IMR-90 (cell line): ENCODE measurements around the gene PIAS4. TPM values are rescaled to one million over a fixed set of nuclear protein-coding genes. Genes with fewer than 3 reads are reported as not detected.

Experiments
- ATAC-seq: fragments of 200-7000 bp; cut with Tn5 transposase; 2 replicates; pipeline ENCODE4 v1.9.1; 2020; ENCODE audit warnings: low read depth, mild to moderate bottlenecking, moderate library complexity
- BruUV-seq: library from RNA; stranded (reverse); fragments of 400-500 nt; replicated peaks from 2 replicates; lab custom pipeline; 2021; lab: Mats Ljungman, UMichigan
- CTCF ChIA-PET: fragments of 300-600 bp; formaldehyde crosslinking; extraction: SDS; loops from one replicate; lab custom pipeline; 2021; ENCODE audit warnings: antibody characterized with exemption; lab: Yijun Ruan, JAX
- POLR2A ChIA-PET: fragments of 300-600 bp; sonication (Branson Sonifier 250); formaldehyde crosslinking; loops from one replicate; lab custom pipeline; 2022; ENCODE audit warnings: antibody characterized with exemption; ENCODE audit not compliant: unreplicated experiment; lab: Charles Lee
- DNase-seq: peaks from one replicate; pipeline ENCODE4 v3.0.0; 2013
- H2AFZ ChIP-seq: replicated peaks from 2 replicates; pipeline ENCODE3; 2013; ENCODE audit warnings: low read length, mild to moderate bottlenecking; ENCODE audit not compliant: poor library complexity
- H2AK5ac ChIP-seq: 2 replicates; pipeline ENCODE4 v1.6.1; 2013; ENCODE audit warnings: low read depth, low read length, inconsistent platforms
- H2AK9ac ChIP-seq: replicated peaks from 2 replicates; pipeline ENCODE3; 2013; ENCODE audit warnings: mild to moderate bottlenecking, low read depth, low read length, moderate library complexity; ENCODE audit not compliant: poor library complexity
- H2BK120ac ChIP-seq: 2 replicates; pipeline ENCODE4 v1.6.1; 2013; ENCODE audit warnings: low read depth, low read length, inconsistent platforms
- H2BK15ac ChIP-seq: 3 replicates; pipeline ENCODE4 v1.6.1; 2013; ENCODE audit warnings: low read depth, low read length, inconsistent platforms
- H2BK20ac ChIP-seq: 2 replicates; pipeline ENCODE4 v1.6.1; 2013; ENCODE audit warnings: low read depth, mild to moderate bottlenecking, inconsistent platforms, low read length, moderate library complexity
- H2BK5ac ChIP-seq: 2 replicates; pipeline ENCODE4 v1.6.1; 2013; ENCODE audit warnings: mild to moderate bottlenecking, low read depth, low read length, inconsistent platforms; ENCODE audit not compliant: poor library complexity, severe bottlenecking
- H3K14ac ChIP-seq: replicated peaks from 2 replicates; pipeline ENCODE4 v1.6.1; 2013; ENCODE audit warnings: low read depth, low read length, inconsistent platforms
- H3K18ac ChIP-seq: 2 replicates; pipeline ENCODE4 v1.6.1; 2013; ENCODE audit warnings: low read depth, low read length, control low read depth
- H3K23ac ChIP-seq: 2 replicates; pipeline ENCODE4 v1.6.1; 2013; ENCODE audit warnings: low read depth, low read length, inconsistent platforms
- H3K27ac ChIP-seq: 2 replicates; pipeline ENCODE4 v1.5.1; 2013; ENCODE audit warnings: mild to moderate bottlenecking, control low read depth, low read length; ENCODE audit not compliant: insufficient read depth
- H3K27me3 ChIP-seq: 2 replicates; pipeline ENCODE4 v1.6.1; 2013; ENCODE audit warnings: low read length; ENCODE audit not compliant: control insufficient read depth, insufficient read depth
- H3K36me3 ChIP-seq: 2 replicates; pipeline ENCODE4 v1.6.1; 2013; ENCODE audit warnings: low read length, mixed read lengths; ENCODE audit not compliant: control insufficient read depth, insufficient read depth
- H3K4ac ChIP-seq: 2 replicates; pipeline ENCODE4 v1.6.1; 2013; ENCODE audit warnings: low read depth, low read length, inconsistent platforms
- H3K4me1 ChIP-seq: 2 replicates; pipeline ENCODE4 v1.6.1; 2013; ENCODE audit warnings: low read length, mixed read lengths; ENCODE audit not compliant: control insufficient read depth, insufficient read depth
- H3K4me2 ChIP-seq: 2 replicates; pipeline ENCODE4 v1.6.1; 2013; ENCODE audit warnings: low read depth, mild to moderate bottlenecking, control low read depth, low read length, moderate library complexity
- H3K4me3 ChIP-seq: 2 replicates; pipeline ENCODE4 v1.5.1; 2013; ENCODE audit warnings: low read depth, mild to moderate bottlenecking, control low read depth, low read length, moderate library complexity; ENCODE audit not compliant: insufficient read depth
- H3K56ac ChIP-seq: 2 replicates; pipeline ENCODE4 v1.6.1; 2013; ENCODE audit warnings: low read length, inconsistent platforms; ENCODE audit not compliant: insufficient read depth; ENCODE audit errors: extremely low read depth
- H3K79me1 ChIP-seq, 2 experiments: 2 replicates each; pipeline ENCODE4 v1.6.1; 2013; ENCODE audit warnings: low read length in 2 of 2, inconsistent platforms in 1 of 2, low read depth in 1 of 2
- H3K9ac ChIP-seq: 2 replicates; pipeline ENCODE4 v1.6.1; 2013; ENCODE audit warnings: low read depth, low read length, control low read depth
- H3K9me1 ChIP-seq: 2 replicates; pipeline ENCODE4 v1.6.1; 2013; ENCODE audit warnings: low read length, inconsistent platforms; ENCODE audit not compliant: insufficient read depth
- H3K9me3 ChIP-seq: 2 replicates; pipeline ENCODE4 v1.6.1; 2013; ENCODE audit warnings: low read length; ENCODE audit not compliant: control insufficient read depth, insufficient read depth
- H4K20me1 ChIP-seq: 2 replicates; pipeline ENCODE4 v1.6.1; 2013; ENCODE audit warnings: low read length, inconsistent platforms; ENCODE audit not compliant: insufficient read depth
- H4K5ac ChIP-seq: 2 replicates; pipeline ENCODE4 v1.6.1; 2013; ENCODE audit warnings: mild to moderate bottlenecking, low read depth, low read length, control low read depth
- H4K8ac ChIP-seq, 2 experiments: 2 replicates each; pipeline ENCODE4 v1.6.1; 2013; ENCODE audit warnings: low read depth in 2 of 2, low read length in 2 of 2, control low read depth in 1 of 2, inconsistent platforms in 1 of 2
- H4K91ac ChIP-seq: 2 replicates; pipeline ENCODE4 v1.6.1; 2013; ENCODE audit warnings: low read depth, low read length, inconsistent platforms; ENCODE audit not compliant: insufficient read depth
- BHLHE40 ChIP-seq: fragments of 150-350 bp; IDR thresholded peaks from 2 replicates; pipeline ENCODE4 v1.6.1; 2016; ENCODE audit warnings: mild to moderate bottlenecking, low read depth, low read length
- CEBPB ChIP-seq: IDR thresholded peaks from 2 replicates; pipeline ENCODE4 v1.6.1; 2012; ENCODE audit warnings: low read depth, low read length, improper control_type of control experiment
- CHD1 ChIP-seq: IDR thresholded peaks from 2 replicates; pipeline ENCODE4 v1.6.1; 2012; ENCODE audit warnings: low read depth, low read length, improper control_type of control experiment
- ELK1 ChIP-seq: fragments of 150-350 bp; IDR thresholded peaks from 2 replicates; pipeline ENCODE4 v1.6.1; 2016; ENCODE audit warnings: low read depth, mild to moderate bottlenecking, low read length, moderate library complexity, borderline replicate concordance
- MAFK ChIP-seq: IDR thresholded peaks from 2 replicates; pipeline ENCODE4 v1.6.1; 2012; ENCODE audit warnings: low read depth, low read length, improper control_type of control experiment
- MXI1 ChIP-seq: IDR thresholded peaks from 2 replicates; pipeline ENCODE4 v1.6.1; 2012; ENCODE audit warnings: low read depth, mild to moderate bottlenecking, low read length, moderate library complexity, borderline replicate concordance
- NFE2L2 ChIP-seq: fragments of 150-350 bp; IDR thresholded peaks from 2 replicates; pipeline ENCODE4 v1.6.1; 2016; ENCODE audit warnings: low read depth, mild to moderate bottlenecking, low read length
- RAD21 ChIP-seq: IDR thresholded peaks from 2 replicates; pipeline ENCODE4 v1.6.1; 2012; ENCODE audit warnings: low read length, improper control_type of control experiment
- RCOR1 ChIP-seq: IDR thresholded peaks from 2 replicates; pipeline ENCODE4 v1.6.1; 2012; ENCODE audit warnings: mild to moderate bottlenecking, low read length, improper control_type of control experiment; ENCODE audit not compliant: insufficient replicate concordance
- RFX5 ChIP-seq: IDR thresholded peaks from 2 replicates; pipeline ENCODE4 v1.8.0; 2012; ENCODE audit warnings: low read depth, mild to moderate bottlenecking, low read length, moderate library complexity
- SMC3 ChIP-seq: fragments of 150-350 bp; IDR thresholded peaks from 2 replicates; pipeline ENCODE4 v1.6.1; 2016; ENCODE audit warnings: low read depth, mild to moderate bottlenecking, antibody characterized with exemption, low read length, moderate library complexity
- USF2 ChIP-seq: fragments of 150-350 bp; IDR thresholded peaks from 2 replicates; pipeline ENCODE4 v1.6.1; 2017; ENCODE audit warnings: mild to moderate bottlenecking, antibody characterized with exemption, low read length, low read depth
- WGBS, 2 experiments: methylation state at CpG; one replicate each; pipeline versions ENCODE4 v1.1.5 to v1.1.7; 2013; ENCODE audit warnings: missing lambda C conversion rate in 2 of 2; ENCODE audit not compliant: insufficient read length in 1 of 2; ENCODE audit errors: extremely low coverage in 2 of 2; 5-methylcytosine and 5-hydroxymethylcytosine counted together
- dilution Hi-C: fragments of 300-500 bp; cut with HindIII; formaldehyde crosslinking; loops from one replicate; pipeline ENCODE4 v1.14.3; 2018; ENCODE audit warnings: low sequenced_read_pairs; ENCODE audit not compliant: unreplicated experiment
- in situ Hi-C: fragments of 300-500 bp; cut with MboI; formaldehyde crosslinking; loops from 3 replicates; pipeline ENCODE4 v1.14.3; 2019; ENCODE audit warnings: low sequenced_read_pairs, inconsistent platforms, mixed read lengths
- intact Hi-C: fragments of 100-400 bp; cut with micrococcal nuclease; formaldehyde crosslinking; loops from 2 replicates; pipeline ENCODE4 v1.10.0; 2022
- polyA plus RNA-seq, 3 experiments: library from polyadenylated mRNA; depleted of rRNA; stranded (reverse); fragments of >200 nt; gene quantifications; 2 replicates each; pipeline ENCODE4 v1.2.3, GENCODE V29; 2012; ENCODE audit warnings: low replicate concordance in 1 of 3
- total RNA-seq: library from RNA; depleted of rRNA; stranded (reverse); fragments of >200 nt; gene quantifications from 2 replicates; pipeline ENCODE4 v1.2.3, GENCODE V29; 2012

Gene PIAS4
- total and polyA plus RNA-seq, 2 of the 4 experiments (the other 2 are of a cell fraction), result 12.1 to 13.6 TPM

- no peak overlapping the region for H4K8ac ChIP-seq
- H3K36me3 ChIP-seq, result peaks cover 63% of the 10 kb centered on the region
- no peak overlapping the region for H3K56ac ChIP-seq
- H3K18ac ChIP-seq, result no peak overlapping the region
- no peak overlapping the region for H2BK20ac ChIP-seq
- no peak overlapping the region for H3K4ac ChIP-seq
- H2AK5ac ChIP-seq, result no peak overlapping the region
- no peak overlapping the region for H3K14ac ChIP-seq
- H3K9ac ChIP-seq, result no peak overlapping the region
- WGBS, 2 experiments, result 96% methylated on average over 36 of the region's 54 CpGs; no CpG with 5 or more reads in 1 of the 2 experiments
- CTCF ChIA-PET, result no interaction called here
- no peak overlapping the region for H4K91ac ChIP-seq
- H4K20me1 ChIP-seq, result peaks cover 46% of the 10 kb centered on the region
- H3K27ac ChIP-seq, result no peak overlapping the region
- no TSS peak for BruUV-seq
- no peak overlapping the region for H4K5ac ChIP-seq
- dilution Hi-C loops, result no loop called here
- DNase-seq (no peak), ATAC-seq (no peak)
- no peaks in the 10 kb centered on the region for H3K4me1 ChIP-seq
- no peak overlapping the region for H2AFZ ChIP-seq
- no peaks in the 10 kb centered on the region for H3K9me3 ChIP-seq
- POLR2A ChIA-PET, result no interaction called here
- H3K79me1 ChIP-seq, result peaks cover 16 to 41% of the 10 kb centered on the region in 2 experiments; a peak in 3 of 4 replicates
- no peak overlapping the region for H2BK5ac ChIP-seq
- intact Hi-C loops, result no loop called here
- no peak overlapping the region for H2BK120ac ChIP-seq
- no peak overlapping the region for H3K23ac ChIP-seq
- no peak overlapping the region for H2BK15ac ChIP-seq
- H3K27me3 ChIP-seq, result no peaks in the 10 kb centered on the region
- no peak for TF ChIP-seq RCOR1
- no peak for TF ChIP-seq CEBPB
- no peak for TF ChIP-seq RAD21
- TF ChIP-seq MAFK, result no peak
- TF ChIP-seq BHLHE40, result no peak
- no peak for TF ChIP-seq NFE2L2
- no peak for TF ChIP-seq RFX5
- TF ChIP-seq ELK1, result no peak
- TF ChIP-seq MXI1, result no peak
- no peak for TF ChIP-seq CHD1
- TF ChIP-seq SMC3, result no peak
- TF ChIP-seq USF2, result no peak
- peaks cover 16% of the 10 kb centered on the region for H3K9me1 ChIP-seq
- H3K4me2 ChIP-seq, result no peak overlapping the region
- no peak overlapping the region for H3K4me3 ChIP-seq
- H2AK9ac ChIP-seq, result no peak overlapping the region
- in situ Hi-C loops, result no loop called here
Observed at GRCh38 chr19:4037301-4037949, 29.9 kb downstream of the PIAS4 start.
